ENCODE measurements around the gene CAPN2.

DNA sequence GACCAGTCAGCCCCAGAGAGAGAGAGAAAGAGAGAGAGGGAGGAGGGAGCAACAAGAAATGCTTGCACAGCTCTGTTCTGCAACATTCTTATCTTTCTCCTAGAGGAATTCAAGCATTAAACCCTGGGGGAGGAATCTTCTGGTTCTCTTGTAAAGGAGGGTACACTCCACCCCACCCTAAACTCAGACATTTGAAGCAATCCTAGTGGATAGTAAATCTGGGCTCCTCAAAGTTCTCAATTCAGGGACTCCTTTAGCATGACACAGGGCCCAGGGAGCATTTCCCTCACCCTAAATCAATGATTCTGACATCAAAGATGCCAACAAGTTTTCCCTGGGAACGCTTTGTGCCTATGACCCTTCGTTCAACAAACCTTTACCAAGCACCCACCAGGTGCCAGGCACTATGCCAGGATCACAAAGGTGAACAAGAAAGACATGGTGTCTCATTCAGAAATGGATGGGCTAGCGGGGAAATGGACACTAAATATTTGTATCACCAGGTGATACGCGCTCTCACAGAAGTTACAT is 11.9 kb upstream of the CAPN2 start:
- TF ChIP-seq, protein P1, sequence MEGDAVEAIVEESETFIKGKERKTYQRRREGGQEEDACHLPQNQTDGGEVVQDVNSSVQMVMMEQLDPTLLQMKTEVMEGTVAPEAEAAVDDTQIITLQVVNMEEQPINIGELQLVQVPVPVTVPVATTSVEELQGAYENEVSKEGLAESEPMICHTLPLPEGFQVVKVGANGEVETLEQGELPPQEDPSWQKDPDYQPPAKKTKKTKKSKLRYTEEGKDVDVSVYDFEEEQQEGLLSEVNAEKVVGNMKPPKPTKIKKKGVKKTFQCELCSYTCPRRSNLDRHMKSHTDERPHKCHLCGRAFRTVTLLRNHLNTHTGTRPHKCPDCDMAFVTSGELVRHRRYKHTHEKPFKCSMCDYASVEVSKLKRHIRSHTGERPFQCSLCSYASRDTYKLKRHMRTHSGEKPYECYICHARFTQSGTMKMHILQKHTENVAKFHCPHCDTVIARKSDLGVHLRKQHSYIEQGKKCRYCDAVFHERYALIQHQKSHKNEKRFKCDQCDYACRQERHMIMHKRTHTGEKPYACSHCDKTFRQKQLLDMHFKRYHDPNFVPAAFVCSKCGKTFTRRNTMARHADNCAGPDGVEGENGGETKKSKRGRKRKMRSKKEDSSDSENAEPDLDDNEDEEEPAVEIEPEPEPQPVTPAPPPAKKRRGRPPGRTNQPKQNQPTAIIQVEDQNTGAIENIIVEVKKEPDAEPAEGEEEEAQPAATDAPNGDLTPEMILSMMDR (IDR thresholded peaks at IDR 0.05), result no peak
- TF ChIP-seq POLR2A (IDR thresholded peaks at IDR 0.05) (no peak), POLR2AphosphoS5 (IDR thresholded peaks at IDR 0.05) (no peak), EP300 (IDR thresholded peaks at IDR 0.05) (no peak)

Data from suprapubic skin (tissue), 4 donors.